Measurements from ENCODE around the gene SETD5.

Gene SETD5

DNA sequence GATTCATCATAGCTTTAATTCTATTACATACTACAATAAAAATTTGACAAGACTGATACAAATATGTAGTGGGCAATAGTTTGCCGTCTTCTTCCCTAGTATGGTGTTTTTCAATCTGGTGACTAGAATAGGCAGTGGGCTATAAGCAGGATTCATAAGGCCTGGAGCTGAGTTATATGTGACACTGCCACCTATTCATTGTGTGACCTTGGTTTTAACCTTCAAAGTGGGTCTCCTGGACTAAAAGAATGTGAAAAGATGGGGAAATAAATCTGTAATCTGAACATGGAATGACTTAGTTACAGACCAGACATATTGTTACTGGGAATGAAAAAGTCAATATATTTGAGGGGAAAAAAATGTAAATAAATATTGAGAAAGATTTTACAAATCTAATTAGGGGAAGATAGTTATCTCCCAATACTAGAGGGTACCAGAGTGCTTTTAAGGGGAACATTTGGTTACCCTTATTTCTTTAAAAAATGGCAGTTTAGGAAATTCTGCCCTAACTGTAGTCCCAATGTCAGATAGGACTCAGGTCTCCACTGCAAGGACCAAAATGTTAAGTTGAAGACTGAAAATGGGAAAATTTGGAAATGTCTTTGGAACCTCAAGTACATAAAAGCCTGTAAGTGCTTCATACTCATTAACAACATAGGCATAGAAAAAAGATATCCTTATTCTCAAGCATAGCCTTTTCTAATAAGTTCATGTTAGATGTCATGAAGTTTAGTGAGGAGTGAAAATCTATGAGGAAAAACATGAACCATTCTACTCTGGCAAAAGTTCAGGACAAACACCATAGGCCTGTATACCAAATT is 10.7 kb upstream of the SETD5 start:
- DNase-seq (ENCODE audit: low read depth in 1 of 2, low spot score in 1 of 2): no peak

- DNase-seq (ENCODE audit: low read depth in 1 of 2, low spot score in 1 of 2): no peak
Measured at GRCh38 chr3:9387322-9387655, 10.1 kb upstream of the SETD5 start.

DNA sequence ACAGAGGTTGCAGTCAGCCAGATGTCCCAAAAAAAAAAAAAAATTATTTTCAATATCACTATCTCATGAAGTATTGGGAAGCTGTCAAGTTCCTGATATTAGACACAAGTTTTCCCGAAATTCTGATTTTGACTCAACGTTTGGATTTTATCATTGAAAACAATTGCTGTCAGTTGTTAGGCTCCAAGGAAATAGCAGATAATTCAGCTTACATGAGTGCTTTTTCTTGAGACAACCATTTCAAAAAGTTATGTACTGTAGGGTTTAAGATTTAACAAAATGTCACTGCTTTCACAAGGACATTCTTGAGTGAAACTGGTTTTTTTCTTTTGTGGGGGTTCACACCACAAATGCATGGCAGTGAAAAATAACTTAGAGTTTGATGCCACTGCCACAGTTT is 9.3 kb upstream of the SETD5 start:
- DNase-seq (ENCODE audit: low read depth in 1 of 2, low spot score in 1 of 2): no peak

DNA sequence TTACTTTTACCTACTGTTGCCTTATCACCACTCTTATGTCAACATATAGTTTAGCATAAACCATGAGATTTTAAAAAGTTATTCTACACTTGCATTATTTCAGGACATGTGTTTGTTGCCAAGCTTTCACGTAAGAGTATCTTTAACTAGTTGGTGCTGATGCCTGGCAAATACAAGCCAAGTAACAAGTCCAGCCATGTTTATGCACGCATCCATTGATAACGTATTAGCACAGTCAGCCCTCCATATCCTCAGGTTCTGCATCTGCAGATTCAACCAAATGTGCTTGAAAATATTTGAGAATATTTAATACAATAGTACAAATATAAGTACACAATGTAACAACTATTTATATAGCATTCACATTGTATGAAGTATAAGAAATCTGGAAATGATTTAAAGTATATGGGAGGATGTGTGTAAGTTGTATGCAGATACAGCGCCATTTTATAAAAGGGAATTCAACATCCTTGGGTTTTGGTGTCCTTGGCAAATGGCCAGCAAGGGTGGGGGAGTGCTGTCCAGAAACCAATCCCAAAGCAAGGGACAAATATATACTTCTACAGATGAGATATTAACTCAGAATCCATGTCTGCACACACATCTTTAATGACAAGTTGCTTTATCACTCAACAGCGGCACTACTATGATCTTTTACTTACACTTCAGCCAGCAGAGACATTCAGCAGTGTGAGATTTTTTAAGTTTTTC is 8.7 kb upstream of the SETD5 start:
- DNase-seq (ENCODE audit: low read depth in 1 of 2, low spot score in 1 of 2): no peak

- DNase-seq (ENCODE audit: low read depth in 1 of 2, low spot score in 1 of 2): no peak
Measured at GRCh38 chr3:9390265-9390888, 7.0 kb upstream of the SETD5 start.

- DNase-seq (ENCODE audit: low read depth in 1 of 2, low spot score in 1 of 2): no peak
Measured at GRCh38 chr3:9392041-9392440, 5.4 kb upstream of the SETD5 start.

DNA sequence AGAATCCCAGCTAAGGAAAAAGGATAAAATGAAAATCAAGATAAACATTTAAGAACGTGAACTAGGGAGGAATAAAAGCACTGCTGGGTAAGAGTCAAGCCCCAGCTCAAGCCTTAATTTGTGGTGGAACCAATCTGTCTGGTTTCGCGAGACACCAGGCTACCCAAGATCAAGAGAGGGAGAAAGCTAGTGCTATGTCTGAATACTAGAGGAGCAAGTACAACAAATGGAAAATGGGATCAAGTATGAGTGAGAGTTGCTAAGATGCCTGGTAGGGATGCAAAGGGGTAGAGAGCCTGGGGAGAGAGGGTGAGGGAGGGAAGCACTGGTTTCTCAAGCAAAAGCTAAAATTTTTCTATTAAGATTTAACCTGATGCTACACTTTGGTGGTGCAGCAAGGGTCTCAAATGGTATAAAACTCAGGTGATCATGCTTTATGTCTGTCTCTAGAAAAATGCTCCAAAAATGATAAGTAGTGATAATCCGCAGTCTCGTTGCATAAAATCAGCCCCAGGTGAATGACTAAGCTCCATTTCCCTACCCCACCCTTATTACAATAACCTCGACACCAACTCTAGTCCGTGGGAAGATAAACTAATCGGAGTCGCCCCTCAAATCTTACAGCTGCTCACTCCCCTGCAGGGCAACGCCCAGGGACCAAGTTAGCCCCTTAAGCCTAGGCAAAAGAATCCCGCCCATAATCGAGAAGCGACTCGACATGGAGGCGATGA is 1.7 kb upstream of the SETD5 start:
- DNase-seq (ENCODE audit: low read depth in 1 of 2, low spot score in 1 of 2): no peak

DNA sequence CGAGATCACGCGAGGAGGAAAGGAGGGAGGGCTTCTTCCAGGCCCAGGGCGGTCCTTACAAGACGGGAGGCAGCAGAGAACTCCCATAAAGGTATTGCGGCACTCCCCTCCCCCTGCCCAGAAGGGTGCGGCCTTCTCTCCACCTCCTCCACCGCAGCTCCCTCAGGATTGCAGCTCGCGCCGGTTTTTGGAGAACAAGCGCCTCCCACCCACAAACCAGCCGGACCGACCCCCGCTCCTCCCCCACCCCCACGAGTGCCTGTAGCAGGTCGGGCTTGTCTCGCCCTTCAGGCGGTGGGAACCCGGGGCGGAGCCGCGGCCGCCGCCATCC is 1.1 kb upstream of the SETD5 start:
- no peak for DNase-seq (ENCODE audit: low read depth in 1 of 2, low spot score in 1 of 2)

- peak; percentile 96 to 99 for DNase-seq (ENCODE audit: low read depth in 1 of 2, low spot score in 1 of 2)
Measured at GRCh38 chr3:9396632-9397331, 633 bp upstream of the SETD5 start.

GRCh38 chr3:9397906-9398699 is 688 bp downstream of the SETD5 start:
- peak in 1 of 2 donors; percentile 27 for DNase-seq (ENCODE audit: low read depth in 1 of 2, low spot score in 1 of 2)

DNA sequence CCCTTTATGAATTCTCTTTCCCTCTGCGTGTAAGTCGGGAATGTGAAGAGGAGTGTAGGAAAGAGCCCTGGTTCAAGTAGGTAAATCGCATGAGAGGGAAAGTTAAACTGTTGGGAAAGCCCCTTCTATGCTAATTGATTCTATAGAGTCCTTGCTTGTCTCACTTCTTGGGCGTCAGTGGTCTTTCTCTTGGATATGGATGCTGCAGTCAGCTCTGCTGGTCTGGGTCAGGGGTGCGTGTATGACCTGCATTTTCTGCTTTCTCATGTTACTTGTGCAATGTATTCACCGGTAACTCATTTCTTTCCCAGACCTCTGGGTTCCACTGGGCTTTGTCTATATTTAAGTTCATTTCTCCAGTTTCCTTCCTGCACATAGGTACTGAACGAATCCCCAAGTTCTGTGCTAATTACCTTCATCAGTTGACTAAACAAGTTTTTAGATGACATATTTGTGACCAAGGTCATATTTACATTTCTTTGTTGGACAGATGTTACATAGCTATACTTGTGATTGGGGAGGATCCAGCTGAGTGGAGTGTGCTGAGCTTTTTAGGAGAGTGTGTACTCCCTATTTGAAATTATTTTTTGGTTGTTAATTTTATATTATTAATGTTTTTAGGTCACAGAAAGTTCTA is 1.4 kb downstream of the SETD5 start:
- no peak for DNase-seq (ENCODE audit: low read depth in 1 of 2, low spot score in 1 of 2)

DNA sequence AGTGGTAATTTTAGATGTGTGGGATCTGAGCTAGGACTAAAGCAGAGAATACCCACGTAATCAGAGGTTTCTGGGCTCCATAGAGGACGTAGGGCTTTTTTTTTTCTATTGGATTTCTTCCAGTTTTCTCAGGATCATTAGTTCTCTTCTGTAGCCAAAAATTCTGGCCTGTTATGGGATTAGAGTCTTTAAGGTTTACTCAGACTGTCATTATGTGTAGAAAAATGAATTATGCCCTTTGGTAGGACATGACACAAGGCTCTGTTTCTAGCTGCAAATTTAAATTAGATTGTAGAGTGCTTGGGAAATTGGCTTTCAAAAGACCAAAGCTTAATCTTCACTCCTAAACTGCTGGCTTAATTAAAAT is 1.9 kb downstream of the SETD5 start:
- no peak for DNase-seq (ENCODE audit: low read depth in 1 of 2, low spot score in 1 of 2)

DNA sequence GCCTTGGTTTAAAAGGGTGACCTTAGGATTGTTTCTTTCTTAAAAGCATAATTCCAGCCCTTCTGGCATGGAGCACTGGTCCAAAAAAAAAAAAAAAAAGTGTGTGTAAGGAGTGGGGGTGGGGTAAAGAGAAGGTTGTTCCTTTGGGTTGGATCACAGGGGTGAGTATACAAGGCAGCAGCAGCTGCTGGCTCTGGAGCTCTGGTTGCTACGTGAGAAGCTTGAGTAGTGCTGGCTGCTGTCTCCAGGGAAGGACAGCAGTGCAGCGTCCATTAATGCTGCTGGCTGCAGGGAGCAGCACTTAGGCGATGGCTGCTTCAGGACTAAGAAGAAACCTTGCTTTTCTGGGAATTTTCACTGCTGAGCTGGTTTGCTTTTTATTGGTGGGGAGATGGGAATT is 2.3 kb downstream of the SETD5 start:
- DNase-seq (ENCODE audit: low read depth in 1 of 2, low spot score in 1 of 2): no peak

- DNase-seq (ENCODE audit: low read depth in 1 of 2, low spot score in 1 of 2): no peak
Measured at GRCh38 chr3:9400616-9401015, 3.2 kb downstream of the SETD5 start.

DNA sequence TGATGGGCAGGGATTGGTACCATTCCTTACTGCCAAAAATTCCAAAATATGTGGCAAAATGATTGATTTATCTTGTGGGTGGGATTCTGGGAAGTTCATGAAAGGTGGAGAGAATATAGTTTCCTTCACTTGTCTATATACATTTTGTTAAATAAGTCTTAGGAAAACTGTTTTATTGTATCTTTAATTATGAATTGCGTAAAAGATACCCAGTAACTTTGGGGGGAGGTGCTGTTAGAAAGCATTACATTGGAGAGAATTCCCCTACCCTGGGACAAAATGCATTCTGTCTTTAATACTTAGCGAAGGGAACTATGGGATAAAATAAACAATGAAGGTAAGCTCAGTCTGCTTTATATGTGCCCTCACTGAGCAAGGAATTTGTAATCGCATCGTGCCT is 4.6 kb downstream of the SETD5 start:
- no peak for DNase-seq (ENCODE audit: low read depth in 1 of 2, low spot score in 1 of 2)

GRCh38 chr3:9402410-9403228 is 5.2 kb downstream of the SETD5 start:
- DNase-seq (ENCODE audit: low read depth in 1 of 2, low spot score in 1 of 2): no peak

DNA sequence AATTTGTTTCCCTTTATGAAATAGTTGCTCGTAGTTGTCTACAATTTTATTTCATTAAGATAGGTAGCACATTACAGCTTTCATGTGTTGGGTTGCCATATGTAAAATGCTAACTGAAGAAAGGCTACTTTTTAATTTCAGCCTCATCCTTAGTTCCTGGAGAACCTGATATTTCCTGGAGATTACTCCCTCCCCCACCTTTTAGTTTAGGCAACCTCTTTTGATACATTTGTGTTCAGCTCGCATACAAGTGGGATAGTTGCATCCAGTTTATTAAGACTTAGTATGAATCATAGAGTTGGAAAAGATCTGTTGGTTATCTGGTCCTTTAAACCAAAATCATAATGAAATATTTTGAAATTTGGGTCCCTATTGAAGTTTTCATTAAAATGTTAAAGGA is 6.0 kb downstream of the SETD5 start:
- DNase-seq (ENCODE audit: low read depth in 1 of 2, low spot score in 1 of 2): no peak

DNA sequence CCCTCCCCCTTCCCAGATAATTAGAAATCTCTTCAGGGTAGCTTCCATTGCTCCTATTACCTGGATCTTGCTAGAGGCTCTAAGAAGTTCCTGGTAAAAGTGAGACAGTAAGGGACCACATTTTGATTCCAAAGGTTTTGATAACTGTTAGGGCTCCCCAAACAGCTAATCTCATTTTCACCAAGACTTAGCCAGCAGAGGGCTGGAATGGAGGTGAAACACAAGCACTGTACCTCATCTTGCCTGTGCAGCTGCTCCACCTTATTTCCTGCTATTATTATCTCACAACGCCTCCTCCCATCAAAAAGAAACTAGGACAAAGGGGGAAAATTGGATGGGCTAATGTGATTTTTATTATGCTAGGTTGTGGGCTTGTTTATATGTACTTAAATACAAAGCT is 7.3 kb downstream of the SETD5 start:
- DNase-seq (ENCODE audit: low read depth in 1 of 2, low spot score in 1 of 2): no peak

DNA sequence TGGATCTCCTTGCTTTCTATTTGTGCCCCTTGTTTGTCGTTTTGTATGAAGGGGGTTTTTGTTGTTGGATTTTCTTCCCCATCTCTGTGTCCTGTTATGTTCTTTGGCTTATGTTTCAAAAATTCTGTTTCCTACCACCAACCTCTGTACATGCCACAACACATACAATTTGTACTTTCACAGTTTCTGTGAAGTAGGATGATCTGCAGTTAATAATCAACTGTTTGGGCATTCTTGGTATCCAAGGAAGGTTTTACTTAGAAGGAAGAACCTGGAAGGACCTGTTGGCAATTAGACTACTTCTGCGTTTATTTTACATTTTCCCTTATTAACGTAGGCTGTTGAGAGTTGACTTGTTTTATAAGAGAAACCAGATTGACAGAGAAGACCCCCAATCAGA is 8.3 kb downstream of the SETD5 start:
- DNase-seq (ENCODE audit: low read depth in 1 of 2, low spot score in 1 of 2): no peak

All from stimulated activated CD4-positive, alpha-beta T cell treated with anti-CD3 and anti-CD28 coated beads, Interleukin-15, amount 100 ng/mL, for 1 hour (primary cell).